ENCODE data around the gene SREBF2. TPM values are rescaled to one million over a fixed set of nuclear protein-coding genes. Genes with fewer than 3 reads are reported as not detected.

Gene SREBF2
- polyA plus RNA-seq, 3 donors = 22.2 to 25.1 (median 24.5) TPM

DNA sequence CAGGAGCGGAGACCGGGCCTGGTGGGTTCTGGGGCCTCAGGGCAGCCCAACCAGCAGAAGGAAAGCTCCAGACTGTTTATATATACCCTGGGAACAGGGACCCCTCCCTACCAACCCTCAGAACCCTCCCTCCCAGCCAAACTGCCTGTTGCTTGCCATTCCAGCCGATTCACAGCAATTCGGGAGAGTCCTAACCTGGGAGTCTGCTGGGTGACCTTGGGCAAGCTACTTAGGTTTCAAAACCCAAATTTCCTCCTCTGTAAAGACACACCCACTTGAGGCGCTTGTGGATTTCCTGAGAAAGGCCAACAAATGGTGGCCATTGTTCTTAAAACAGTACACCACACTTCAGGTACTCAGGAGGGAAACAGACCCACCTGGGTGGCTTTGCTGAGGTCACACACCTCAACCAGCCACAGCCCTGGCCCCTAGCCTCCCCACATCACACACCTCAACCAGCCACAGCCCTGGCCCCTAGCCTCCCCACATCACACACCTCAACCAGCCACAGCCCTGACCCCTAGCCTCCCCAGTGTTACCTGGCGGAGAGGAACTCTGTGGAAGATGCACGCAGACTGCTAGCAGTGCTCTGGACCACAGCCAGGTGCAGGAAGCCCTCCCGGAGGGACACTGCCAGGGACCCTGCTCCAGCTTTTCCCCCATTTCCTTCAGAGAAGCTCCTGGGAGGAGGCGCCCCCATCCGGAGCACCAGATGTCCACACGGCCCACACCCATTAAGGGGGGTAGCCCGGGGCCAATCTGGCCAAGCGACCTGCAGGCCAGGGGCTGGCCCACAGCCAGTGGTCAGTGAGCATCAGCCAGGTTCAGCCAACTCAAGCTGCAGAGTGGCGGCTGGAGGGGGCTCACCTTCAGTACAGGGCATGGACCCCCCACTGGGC, 75.8 kb downstream of the SREBF2 start:
- H3K4me3 Mint-ChIP-seq = peak overlapping the region in 1 of 2 donors; percentile 75
- Histone ChIP-seq H2AFZ (ENCODE audit: insufficient read depth, low read depth, low read length, poor library complexity, severe bottlenecking) (no peak overlapping the region), H3K4me1 (ENCODE audit: control insufficient read depth in 1 of 2, insufficient read depth in 2 of 2, low read length in 2 of 2) (peaks cover 21 to 39% of the 10 kb centered on the region in 2 donors), H3K9ac (ENCODE audit: insufficient read depth, low read length, poor library complexity, severe bottlenecking) (no peak overlapping the region), H4K20me1 (ENCODE audit: insufficient read depth, low read length) (peaks cover 9% of the 10 kb centered on the region), H3K36me3 (replicated peaks in 1 of 2; ENCODE audit: control insufficient read depth in 1 of 2, insufficient read depth in 2 of 2, low read length in 2 of 2) (peaks cover 30 to 40% of the 10 kb centered on the region in 2 donors), H3K27me3 (ENCODE audit: control insufficient read depth in 2 of 2, insufficient read depth in 2 of 2, low read length in 2 of 2) (peaks cover 30 to 43% of the 10 kb centered on the region in 2 donors), H3K4me3 (replicated peaks in 1 of 3; ENCODE audit: low read depth in 2 of 3, low read length in 3 of 3) (no peak overlapping the region), H3K79me2 (ENCODE audit: insufficient read depth, low read length) (no peaks in the 10 kb centered on the region), H3K4me2 (replicated peaks; ENCODE audit: extremely low read depth, low read length, poor library complexity, severe bottlenecking) (no peak overlapping the region), H3K9me3 (replicated peaks in 1 of 2; ENCODE audit: control insufficient read depth in 1 of 2, insufficient read depth in 1 of 2, low read length in 2 of 2) (peaks cover 0 to 22% of the 10 kb centered on the region in 2 donors), H3K27ac (ENCODE audit: low read depth in 1 of 2, low read length in 2 of 2) (no peak overlapping the region)
- H3K36me3 Mint-ChIP-seq = peaks cover 38 to 41% of the 10 kb centered on the region in 2 donors
- H3K9me3 Mint-ChIP-seq = peaks cover 0 to 24% (median 8%) of the 10 kb centered on the region in 7 donors
- TF ChIP-seq CTCF (IDR thresholded peaks at IDR 0.05) = no peak
- H3K27ac Mint-ChIP-seq = peak overlapping the region in 1 of 7 donors; percentile 20
- intact Hi-C loops (cut with micrococcal nuclease) = no loop called here
- peaks cover 26% of the 10 kb centered on the region for H3K4me1 Mint-ChIP-seq
- no peak for DNase-seq
- peaks cover 40 to 51% (median 45%) of the 10 kb centered on the region in 3 donors for H3K27me3 Mint-ChIP-seq (ENCODE audit: low read depth in 3 of 3)
- WGBS (ENCODE audit: insufficient coverage) = 64% methylated on average over 14 of the region's 14 CpGs

- H3K9me3 Mint-ChIP-seq = peaks cover 0 to 24% (median 11%) of the 10 kb centered on the region in 7 donors
- peaks cover 0 to 22% of the 10 kb centered on the region in 2 donors for H3K9me3 ChIP-seq (replicated peaks in 1 of 2; ENCODE audit: control insufficient read depth in 1 of 2, insufficient read depth in 1 of 2, low read length in 2 of 2)
- no peak overlapping the region for H2AFZ ChIP-seq (ENCODE audit: insufficient read depth, low read depth, low read length, poor library complexity, severe bottlenecking)
- peaks cover 30 to 34% of the 10 kb centered on the region in 2 donors for H3K36me3 Mint-ChIP-seq
- DNase-seq = no peak
- H4K20me1 ChIP-seq (ENCODE audit: insufficient read depth, low read length) = peaks cover 9% of the 10 kb centered on the region
- H3K4me2 ChIP-seq (replicated peaks; ENCODE audit: extremely low read depth, low read length, poor library complexity, severe bottlenecking) = peak overlapping the region; percentile 44
- H3K4me3 Mint-ChIP-seq = peak overlapping the region in 1 of 2 donors; percentile 75
- intact Hi-C loops (cut with micrococcal nuclease) = no loop called here
- H3K27ac Mint-ChIP-seq = no peak overlapping the region
- no peaks in the 10 kb centered on the region for H3K79me2 ChIP-seq (ENCODE audit: insufficient read depth, low read length)
- peaks cover 30 to 45% of the 10 kb centered on the region in 2 donors for H3K27me3 ChIP-seq (ENCODE audit: control insufficient read depth in 2 of 2, insufficient read depth in 2 of 2, low read length in 2 of 2)
- H3K4me3 ChIP-seq (replicated peaks in 1 of 3; ENCODE audit: low read depth in 2 of 3, low read length in 3 of 3) = no peak overlapping the region
- H3K27me3 Mint-ChIP-seq (ENCODE audit: low read depth in 3 of 3) = peaks cover 42 to 58% (median 48%) of the 10 kb centered on the region in 3 donors
- H3K27ac ChIP-seq (ENCODE audit: low read depth in 1 of 2, low read length in 2 of 2) = no peak overlapping the region
- WGBS (ENCODE audit: insufficient coverage) = 36% methylated on average over 54 of the region's 55 CpGs
- H3K4me1 Mint-ChIP-seq = peaks cover 26% of the 10 kb centered on the region
- peaks cover 21 to 44% of the 10 kb centered on the region in 2 donors for H3K4me1 ChIP-seq (ENCODE audit: control insufficient read depth in 1 of 2, insufficient read depth in 2 of 2, low read length in 2 of 2)
- no peak for TF ChIP-seq CTCF (IDR thresholded peaks at IDR 0.05)
- no peak overlapping the region for H3K9ac ChIP-seq (ENCODE audit: insufficient read depth, low read length, poor library complexity, severe bottlenecking)
- H3K36me3 ChIP-seq (replicated peaks in 1 of 2; ENCODE audit: control insufficient read depth in 1 of 2, insufficient read depth in 2 of 2, low read length in 2 of 2) = peaks cover 22 to 31% of the 10 kb centered on the region in 2 donors
These were observed 76.6 kb downstream of the SREBF2 start for GRCh38 chr22:41909310-41910049.

Data from CD14-positive monocyte (primary cell).